ENCODE results near the gene THSD7B.

Gene THSD7B

GRCh38 chr2:137007938-137008337 lies 242.6 kb downstream of the THSD7B start:
- Mint-ChIP-seq H3K36me3 (no peaks in the 10 kb centered on the region), H3K27ac (no peak overlapping the region), H3K4me1 (no peaks in the 10 kb centered on the region), H3K9me3 (no peaks in the 10 kb centered on the region), H3K4me3 (no peak overlapping the region), H3K27me3 (no peaks in the 10 kb centered on the region)
- DNase-seq (no peak), ATAC-seq (replicated peaks) (no peak)

GRCh38 chr2:137009953-137010352 lies 244.6 kb downstream of the THSD7B start:
- DNase-seq (no peak), ATAC-seq (replicated peaks) (no peak)
- no peak overlapping the region for H3K4me3 Mint-ChIP-seq
- H3K36me3 Mint-ChIP-seq = no peaks in the 10 kb centered on the region
- H3K4me1 Mint-ChIP-seq = no peaks in the 10 kb centered on the region
- H3K27ac Mint-ChIP-seq = no peak overlapping the region
- H3K27me3 Mint-ChIP-seq = no peaks in the 10 kb centered on the region
- no peaks in the 10 kb centered on the region for H3K9me3 Mint-ChIP-seq

GRCh38 chr2:137020452-137021196 lies 255.3 kb downstream of the THSD7B start:
- no peak overlapping the region for H3K27ac Mint-ChIP-seq
- ATAC-seq (replicated peaks) = no peak
- no peaks in the 10 kb centered on the region for H3K9me3 Mint-ChIP-seq
- H3K27me3 Mint-ChIP-seq = no peaks in the 10 kb centered on the region
- no peaks in the 10 kb centered on the region for H3K4me1 Mint-ChIP-seq
- H3K36me3 Mint-ChIP-seq = no peaks in the 10 kb centered on the region
- no peak overlapping the region for H3K4me3 Mint-ChIP-seq
- no peak for DNase-seq

- no peaks in the 10 kb centered on the region for H3K27me3 Mint-ChIP-seq
- H3K27ac Mint-ChIP-seq = no peak overlapping the region
- no peak for DNase-seq
- H3K4me3 Mint-ChIP-seq = no peak overlapping the region
- no peaks in the 10 kb centered on the region for H3K4me1 Mint-ChIP-seq
- no peaks in the 10 kb centered on the region for H3K36me3 Mint-ChIP-seq
- ATAC-seq (replicated peaks) = no peak
- no peaks in the 10 kb centered on the region for H3K9me3 Mint-ChIP-seq
These were observed 256.4 kb downstream of the THSD7B start for GRCh38 chr2:137021763-137022162.

- H3K36me3 Mint-ChIP-seq = no peaks in the 10 kb centered on the region
- H3K9me3 Mint-ChIP-seq = no peaks in the 10 kb centered on the region
- ATAC-seq (replicated peaks) = no peak
These were observed 257.9 kb downstream of the THSD7B start for GRCh38 chr2:137023205-137023604.

GRCh38 chr2:137031731-137032130 lies 266.4 kb downstream of the THSD7B start:
- peaks cover 0 to 2% of the 10 kb centered on the region in 2 donors for H3K9me3 Mint-ChIP-seq
- no peaks in the 10 kb centered on the region for H3K4me1 Mint-ChIP-seq
- H3K27ac Mint-ChIP-seq = no peak overlapping the region
- H3K36me3 Mint-ChIP-seq = no peaks in the 10 kb centered on the region
- DNase-seq (no peak), ATAC-seq (replicated peaks) (no peak)
- no peak overlapping the region for H3K4me3 Mint-ChIP-seq
- H3K27me3 Mint-ChIP-seq = no peaks in the 10 kb centered on the region

More at GRCh38 chr2:137023205-137023604, 257.9 kb downstream of the THSD7B start:
- DNase-seq = no peak
- Mint-ChIP-seq H3K27ac (no peak overlapping the region), H3K4me3 (no peak overlapping the region), H3K27me3 (no peaks in the 10 kb centered on the region), H3K4me1 (no peaks in the 10 kb centered on the region)

- Mint-ChIP-seq H3K36me3 (no peaks in the 10 kb centered on the region), H3K27me3 (peaks cover 0 to 4% of the 10 kb centered on the region in 2 donors), H3K27ac (no peak overlapping the region), H3K4me3 (no peak overlapping the region), H3K4me1 (no peaks in the 10 kb centered on the region), H3K9me3 (peaks cover 0 to 2% of the 10 kb centered on the region in 2 donors)
- DNase-seq = no peak
- ATAC-seq (replicated peaks) = no peak
These were observed 271.3 kb downstream of the THSD7B start for GRCh38 chr2:137036619-137037018.

- Mint-ChIP-seq H3K9me3 (peaks cover 0 to 2% of the 10 kb centered on the region in 2 donors), H3K27me3 (peaks cover 0 to 4% of the 10 kb centered on the region in 2 donors), H3K4me1 (no peaks in the 10 kb centered on the region), H3K36me3 (no peaks in the 10 kb centered on the region), H3K27ac (no peak overlapping the region), H3K4me3 (no peak overlapping the region)
- DNase-seq (no peak), ATAC-seq (replicated peaks) (no peak)
These were observed 274.3 kb downstream of the THSD7B start for GRCh38 chr2:137039482-137040152.

GRCh38 chr2:137047369-137047768 lies 282.0 kb downstream of the THSD7B start:
- Mint-ChIP-seq H3K9me3 (no peaks in the 10 kb centered on the region), H3K36me3 (no peaks in the 10 kb centered on the region), H3K4me1 (no peaks in the 10 kb centered on the region), H3K27ac (no peak overlapping the region), H3K4me3 (no peak overlapping the region), H3K27me3 (no peaks in the 10 kb centered on the region)
- DNase-seq (no peak), ATAC-seq (replicated peaks) (no peak)

- H3K27me3 Mint-ChIP-seq = no peaks in the 10 kb centered on the region
- no peaks in the 10 kb centered on the region for H3K9me3 Mint-ChIP-seq
- DNase-seq = no peak
- no peaks in the 10 kb centered on the region for H3K36me3 Mint-ChIP-seq
- H3K27ac Mint-ChIP-seq = no peak overlapping the region
- H3K4me3 Mint-ChIP-seq = no peak overlapping the region
- no peak for ATAC-seq (replicated peaks)
- H3K4me1 Mint-ChIP-seq = no peaks in the 10 kb centered on the region
These were observed 283.1 kb downstream of the THSD7B start for GRCh38 chr2:137048455-137048854.

GRCh38 chr2:137049518-137049917 lies 284.2 kb downstream of the THSD7B start:
- Mint-ChIP-seq H3K27me3 (no peaks in the 10 kb centered on the region), H3K4me1 (no peaks in the 10 kb centered on the region), H3K4me3 (no peak overlapping the region), H3K36me3 (no peaks in the 10 kb centered on the region), H3K27ac (no peak overlapping the region), H3K9me3 (no peaks in the 10 kb centered on the region)
- DNase-seq = no peak
- ATAC-seq (replicated peaks) = no peak

GRCh38 chr2:137050949-137051348 lies 285.6 kb downstream of the THSD7B start:
- H3K4me3 Mint-ChIP-seq = no peak overlapping the region
- no peak for DNase-seq

GRCh38 chr2:137051778-137052398 lies 286.5 kb downstream of the THSD7B start:
- no peak overlapping the region for H3K27ac Mint-ChIP-seq
- ATAC-seq (replicated peaks) = no peak
- H3K27me3 Mint-ChIP-seq = no peaks in the 10 kb centered on the region
- no peak overlapping the region for H3K4me3 Mint-ChIP-seq
- H3K4me1 Mint-ChIP-seq = no peaks in the 10 kb centered on the region
- peaks cover 0 to 2% of the 10 kb centered on the region in 2 donors for H3K9me3 Mint-ChIP-seq
- no peak for DNase-seq
- no peaks in the 10 kb centered on the region for H3K36me3 Mint-ChIP-seq

More at GRCh38 chr2:137050949-137051348, 285.6 kb downstream of the THSD7B start:
- Mint-ChIP-seq H3K4me1 (no peaks in the 10 kb centered on the region), H3K9me3 (peaks cover 0 to 2% of the 10 kb centered on the region in 2 donors), H3K36me3 (no peaks in the 10 kb centered on the region), H3K27me3 (no peaks in the 10 kb centered on the region), H3K27ac (no peak overlapping the region)
- no peak for ATAC-seq (replicated peaks)

GRCh38 chr2:137056704-137057103 lies 291.4 kb downstream of the THSD7B start:
- ATAC-seq (replicated peaks) = no peak
- H3K27ac Mint-ChIP-seq = no peak overlapping the region
- H3K9me3 Mint-ChIP-seq = peaks cover 0 to 2% of the 10 kb centered on the region in 2 donors
- no peaks in the 10 kb centered on the region for H3K4me1 Mint-ChIP-seq
- no peaks in the 10 kb centered on the region for H3K27me3 Mint-ChIP-seq
- H3K4me3 Mint-ChIP-seq = no peak overlapping the region
- H3K36me3 Mint-ChIP-seq = no peaks in the 10 kb centered on the region
- DNase-seq = no peak
